ENCODE measurements around the gene EDRF1.

- TF ChIP-seq POLR2A (IDR thresholded peaks at IDR 0.05; ENCODE audit: low read depth, low read length), result no peak
- TF ChIP-seq TAF1 (IDR thresholded peaks at IDR 0.05; ENCODE audit: low read depth, low read length), result no peak
- no peak for TF ChIP-seq POLR2AphosphoS5 (IDR thresholded peaks at IDR 0.05; ENCODE audit: low read depth, low read length)
Measured at GRCh38 chr10:125781374-125781773, 61.9 kb downstream of the EDRF1 start.
